HEK293T (cell line): ENCODE data around the gene VPS37B.

ENCODE experiments used
- CTBP1 ChIP-seq: fragments of 450-650 bp; IDR thresholded peaks from 2 replicates; pipeline ENCODE4 v1.6.1; 2016; ENCODE audit warnings: borderline replicate concordance
- HDGF ChIP-seq: fragments of 450-650 bp; IDR thresholded peaks from 2 replicates; pipeline ENCODE4 v1.6.1; 2017; ENCODE audit warnings: antibody characterized with exemption, borderline replicate concordance
- SP1 ChIP-seq: fragments of 450-650 bp; IDR thresholded peaks from 2 replicates; pipeline ENCODE4 v1.6.1; 2017
- TARDBP ChIP-seq: fragments of 450-650 bp; IDR thresholded peaks from 2 replicates; pipeline ENCODE4 v1.6.1; 2016

DNA sequence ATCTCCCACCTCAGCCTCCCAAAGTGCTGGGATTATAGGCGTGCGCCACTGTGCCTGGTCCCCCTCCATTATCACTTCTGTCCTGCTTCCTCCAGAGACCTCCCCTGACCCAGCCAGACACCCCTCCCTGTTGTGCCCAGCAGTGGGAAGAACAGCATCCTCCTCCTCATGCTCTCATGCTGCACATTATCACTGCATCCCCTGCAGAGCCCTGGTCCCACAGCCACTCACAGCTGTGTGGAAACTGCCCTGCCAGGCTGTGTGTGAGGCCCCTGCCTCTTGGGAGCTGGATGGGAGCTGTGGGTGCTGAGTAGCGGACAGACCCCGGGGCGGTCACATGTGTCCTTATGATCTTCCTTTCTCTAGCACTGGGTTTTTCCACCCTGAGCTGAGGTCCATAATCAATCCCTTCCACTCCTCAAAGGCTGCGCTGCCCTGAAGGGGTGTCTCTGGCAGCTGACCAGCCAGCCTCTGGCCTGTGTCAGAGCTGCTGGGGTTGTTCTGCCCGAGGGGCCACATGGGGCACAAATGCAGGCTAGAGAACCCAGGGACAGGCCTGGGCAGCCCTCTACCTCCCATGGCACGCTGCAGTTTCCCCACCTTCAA, 51.5 kb downstream of the VPS37B start:
- TF ChIP-seq CTBP1 (no peak), TARDBP (no peak), HDGF (no peak), SP1 (no peak)
